ENCODE data around the gene SERPINA5. TPM values are rescaled to one million over a fixed set of nuclear protein-coding genes. Genes with fewer than 3 reads are reported as not detected.

SERPINA5 gene
- total and polyA plus RNA-seq, 2 of the 13 experiments (the other 11 are each of a cell fraction or from before 2014, with no cell fraction given): 449 to 498 TPM

DNA sequence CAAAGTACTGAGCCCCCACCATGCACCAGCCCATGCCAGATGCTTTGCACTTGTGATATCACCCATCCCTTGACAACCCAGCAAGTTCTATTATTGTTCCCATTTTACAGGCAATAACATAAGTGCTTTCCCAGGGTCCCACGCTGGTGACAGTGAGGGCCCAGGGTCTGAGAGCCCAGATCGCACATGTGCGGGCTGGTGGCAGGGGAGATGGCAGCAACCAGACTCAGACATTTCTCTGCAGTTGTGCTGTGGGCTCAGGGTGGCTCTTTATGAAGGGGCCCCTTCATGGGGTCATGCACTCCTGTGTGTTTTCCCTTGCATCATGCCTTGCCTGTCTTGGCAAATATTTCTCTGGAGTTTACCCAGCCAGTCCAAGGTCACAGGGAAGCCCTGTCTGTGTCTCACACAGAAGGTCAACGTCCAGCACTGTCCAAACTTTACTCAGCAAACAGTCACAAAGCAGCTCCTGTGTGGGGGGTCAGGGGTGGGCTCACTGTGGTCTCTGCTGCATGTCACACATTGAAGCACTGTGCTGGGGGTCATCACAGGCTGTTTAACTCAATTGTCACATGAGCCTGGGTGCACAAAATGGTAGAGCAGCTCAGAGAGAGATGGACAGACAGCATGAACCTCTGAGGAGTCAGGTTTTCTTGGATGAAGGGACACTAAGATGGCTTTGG lies 12.7 kb downstream of the SERPINA5 start (continued):
- TF ChIP-seq, protein P1, sequence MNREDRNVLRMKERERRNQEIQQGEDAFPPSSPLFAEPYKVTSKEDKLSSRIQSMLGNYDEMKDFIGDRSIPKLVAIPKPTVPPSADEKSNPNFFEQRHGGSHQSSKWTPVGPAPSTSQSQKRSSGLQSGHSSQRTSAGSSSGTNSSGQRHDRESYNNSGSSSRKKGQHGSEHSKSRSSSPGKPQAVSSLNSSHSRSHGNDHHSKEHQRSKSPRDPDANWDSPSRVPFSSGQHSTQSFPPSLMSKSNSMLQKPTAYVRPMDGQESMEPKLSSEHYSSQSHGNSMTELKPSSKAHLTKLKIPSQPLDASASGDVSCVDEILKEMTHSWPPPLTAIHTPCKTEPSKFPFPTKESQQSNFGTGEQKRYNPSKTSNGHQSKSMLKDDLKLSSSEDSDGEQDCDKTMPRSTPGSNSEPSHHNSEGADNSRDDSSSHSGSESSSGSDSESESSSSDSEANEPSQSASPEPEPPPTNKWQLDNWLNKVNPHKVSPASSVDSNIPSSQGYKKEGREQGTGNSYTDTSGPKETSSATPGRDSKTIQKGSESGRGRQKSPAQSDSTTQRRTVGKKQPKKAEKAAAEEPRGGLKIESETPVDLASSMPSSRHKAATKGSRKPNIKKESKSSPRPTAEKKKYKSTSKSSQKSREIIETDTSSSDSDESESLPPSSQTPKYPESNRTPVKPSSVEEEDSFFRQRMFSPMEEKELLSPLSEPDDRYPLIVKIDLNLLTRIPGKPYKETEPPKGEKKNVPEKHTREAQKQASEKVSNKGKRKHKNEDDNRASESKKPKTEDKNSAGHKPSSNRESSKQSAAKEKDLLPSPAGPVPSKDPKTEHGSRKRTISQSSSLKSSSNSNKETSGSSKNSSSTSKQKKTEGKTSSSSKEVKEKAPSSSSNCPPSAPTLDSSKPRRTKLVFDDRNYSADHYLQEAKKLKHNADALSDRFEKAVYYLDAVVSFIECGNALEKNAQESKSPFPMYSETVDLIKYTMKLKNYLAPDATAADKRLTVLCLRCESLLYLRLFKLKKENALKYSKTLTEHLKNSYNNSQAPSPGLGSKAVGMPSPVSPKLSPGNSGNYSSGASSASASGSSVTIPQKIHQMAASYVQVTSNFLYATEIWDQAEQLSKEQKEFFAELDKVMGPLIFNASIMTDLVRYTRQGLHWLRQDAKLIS (CRISPR knock-in tag; IDR thresholded peaks at IDR 0.05): no peak
- TF ChIP-seq FLYWCH1 (CRISPR knock-in tag; IDR thresholded peaks at IDR 0.05) (no peak; the same call in 1 of the 2 replicates), AKAP8 (CRISPR knock-in tag; IDR thresholded peaks at IDR 0.05) (peak; percentile 92), CHCHD3 (CRISPR knock-in tag; IDR thresholded peaks at IDR 0.05) (no peak; the same call in 1 of the 2 replicates), GFI1 (CRISPR knock-in tag; IDR thresholded peaks at IDR 0.05; ENCODE audit: borderline replicate concordance) (peak; percentile 99), HMG20B (CRISPR knock-in tag; conservative IDR thresholded peaks at IDR 0.05) (peak; percentile 97), DR1 (CRISPR knock-in tag; IDR thresholded peaks at IDR 0.05) (peak; percentile 56), REL (CRISPR knock-in tag; conservative IDR thresholded peaks at IDR 0.05) (no peak), GATAD2A (CRISPR knock-in tag; IDR thresholded peaks at IDR 0.05) (peak; percentile 99), ZNF513 (CRISPR knock-in tag; conservative IDR thresholded peaks at IDR 0.05) (no peak), PHF21A (CRISPR knock-in tag; IDR thresholded peaks at IDR 0.05) (peak; percentile 100), ZNF550 (CRISPR knock-in tag; IDR thresholded peaks at IDR 0.05; ENCODE audit: borderline replicate concordance) (peak; percentile 62; the same call in 1 of the 2 replicates), HNRNPLL (IDR thresholded peaks at IDR 0.05; ENCODE audit: low read depth, low read length, poor library complexity, severe bottlenecking) (no peak), PHF20 (CRISPR knock-in tag; IDR thresholded peaks at IDR 0.05) (0 out of 2 replicates have a peak, but pooled peaks have one; percentile 45), CREB1 (IDR thresholded peaks at IDR 0.05) (peak; percentile 44; the same call in 1 of the 2 replicates), CREB1 (CRISPR knock-in tag; IDR thresholded peaks at IDR 0.05) (peak; percentile 88)
- TF ChIP-seq, protein P2, sequence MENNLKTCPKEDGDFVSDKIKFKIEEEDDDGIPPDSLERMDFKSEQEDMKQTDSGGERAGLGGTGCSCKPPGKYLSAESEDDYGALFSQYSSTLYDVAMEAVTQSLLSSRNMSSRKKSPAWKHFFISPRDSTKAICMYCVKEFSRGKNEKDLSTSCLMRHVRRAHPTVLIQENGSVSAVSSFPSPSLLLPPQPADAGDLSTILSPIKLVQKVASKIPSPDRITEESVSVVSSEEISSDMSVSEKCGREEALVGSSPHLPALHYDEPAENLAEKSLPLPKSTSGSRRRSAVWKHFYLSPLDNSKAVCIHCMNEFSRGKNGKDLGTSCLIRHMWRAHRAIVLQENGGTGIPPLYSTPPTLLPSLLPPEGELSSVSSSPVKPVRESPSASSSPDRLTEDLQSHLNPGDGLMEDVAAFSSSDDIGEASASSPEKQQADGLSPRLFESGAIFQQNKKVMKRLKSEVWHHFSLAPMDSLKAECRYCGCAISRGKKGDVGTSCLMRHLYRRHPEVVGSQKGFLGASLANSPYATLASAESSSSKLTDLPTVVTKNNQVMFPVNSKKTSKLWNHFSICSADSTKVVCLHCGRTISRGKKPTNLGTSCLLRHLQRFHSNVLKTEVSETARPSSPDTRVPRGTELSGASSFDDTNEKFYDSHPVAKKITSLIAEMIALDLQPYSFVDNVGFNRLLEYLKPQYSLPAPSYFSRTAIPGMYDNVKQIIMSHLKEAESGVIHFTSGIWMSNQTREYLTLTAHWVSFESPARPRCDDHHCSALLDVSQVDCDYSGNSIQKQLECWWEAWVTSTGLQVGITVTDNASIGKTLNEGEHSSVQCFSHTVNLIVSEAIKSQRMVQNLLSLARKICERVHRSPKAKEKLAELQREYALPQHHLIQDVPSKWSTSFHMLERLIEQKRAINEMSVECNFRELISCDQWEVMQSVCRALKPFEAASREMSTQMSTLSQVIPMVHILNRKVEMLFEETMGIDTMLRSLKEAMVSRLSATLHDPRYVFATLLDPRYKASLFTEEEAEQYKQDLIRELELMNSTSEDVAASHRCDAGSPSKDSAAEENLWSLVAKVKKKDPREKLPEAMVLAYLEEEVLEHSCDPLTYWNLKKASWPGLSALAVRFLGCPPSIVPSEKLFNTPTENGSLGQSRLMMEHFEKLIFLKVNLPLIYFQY (CRISPR knock-in tag; IDR thresholded peaks at IDR 0.05; ENCODE audit: borderline replicate concordance): peak; percentile 89; the same call in 1 of the 2 replicates
- TF ChIP-seq, protein P3, sequence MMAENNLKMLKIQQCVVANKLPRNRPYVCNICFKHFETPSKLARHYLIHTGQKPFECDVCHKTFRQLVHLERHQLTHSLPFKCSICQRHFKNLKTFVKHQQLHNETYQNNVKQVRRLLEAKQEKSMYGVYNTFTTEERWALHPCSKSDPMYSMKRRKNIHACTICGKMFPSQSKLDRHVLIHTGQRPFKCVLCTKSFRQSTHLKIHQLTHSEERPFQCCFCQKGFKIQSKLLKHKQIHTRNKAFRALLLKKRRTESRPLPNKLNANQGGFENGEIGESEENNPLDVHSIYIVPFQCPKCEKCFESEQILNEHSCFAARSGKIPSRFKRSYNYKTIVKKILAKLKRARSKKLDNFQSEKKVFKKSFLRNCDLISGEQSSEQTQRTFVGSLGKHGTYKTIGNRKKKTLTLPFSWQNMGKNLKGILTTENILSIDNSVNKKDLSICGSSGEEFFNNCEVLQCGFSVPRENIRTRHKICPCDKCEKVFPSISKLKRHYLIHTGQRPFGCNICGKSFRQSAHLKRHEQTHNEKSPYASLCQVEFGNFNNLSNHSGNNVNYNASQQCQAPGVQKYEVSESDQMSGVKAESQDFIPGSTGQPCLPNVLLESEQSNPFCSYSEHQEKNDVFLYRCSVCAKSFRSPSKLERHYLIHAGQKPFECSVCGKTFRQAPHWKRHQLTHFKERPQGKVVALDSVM (CRISPR knock-in tag; IDR thresholded peaks at IDR 0.05): peak; percentile 21; the same call in 1 of the 2 replicates
